ENCODE measurements around the gene GLUD2. TPM values are rescaled to one million over a fixed set of nuclear protein-coding genes. Genes with fewer than 3 reads are reported as not detected.

Gene GLUD2
- total and polyA plus RNA-seq, 9 of the 15 experiments (the other 6 are each of a cell fraction or from before 2014, with no cell fraction given) = 1.5 to 9.6 (median 7.1) TPM

- no peak overlapping the region for H3K4me3 ChIP-seq
- H3K79me2 ChIP-seq (ENCODE audit: control insufficient read depth, insufficient read depth, low read length) = no peaks in the 10 kb centered on the region
- H3K4me1 ChIP-seq (replicated peaks in 1 of 2; ENCODE audit: control insufficient read depth in 2 of 2, insufficient read depth in 2 of 2, low read length in 2 of 2) = no peaks in the 10 kb centered on the region
- WGBS (ENCODE audit: insufficient coverage, low coverage, missing lambda C conversion rate) = 43% methylated on average over 2 of the region's 2 CpGs
- H3K36me3 ChIP-seq (ENCODE audit: control insufficient read depth, insufficient read depth, low read length) = no peaks in the 10 kb centered on the region
- ChIA-PET CTCF (ENCODE audit: low intra/inter-chr PET ratio) (no interaction called here), POLR2A (interaction anchor here (0.8 kb wide), 1 partner anchor 9 kb away, joined by 4 read pairs; no protein-coding TSS in a partner anchor)
- H2AFZ ChIP-seq (ENCODE audit: low read depth, low read length) = no peak overlapping the region
- no peaks in the 10 kb centered on the region for H4K20me1 ChIP-seq (replicated peaks; ENCODE audit: control insufficient read depth, insufficient read depth, low read length)
- TF ChIP-seq ZNF592 (IDR thresholded peaks at IDR 0.05) (no peak), XRCC3 (IDR thresholded peaks at IDR 0.05) (no peak), GTF2F1 (IDR thresholded peaks at IDR 0.05; ENCODE audit: low read depth, low read length) (no peak), ARID1B (IDR thresholded peaks at IDR 0.05) (no peak)
- DNase-seq (ENCODE audit: extremely low read depth in 1 of 4, low spot score in 3 of 4) (no peak), FAIRE-seq (no peak), ATAC-seq (no peak)
- no peaks in the 10 kb centered on the region for H3K9me1 ChIP-seq (ENCODE audit: control insufficient read depth, insufficient read depth, low read length)
- H3K9ac ChIP-seq (ENCODE audit: insufficient read depth in 1 of 2, low read depth in 2 of 2, low read length in 2 of 2) = no peak overlapping the region
- H3K9me3 ChIP-seq (replicated peaks; ENCODE audit: control insufficient read depth, insufficient read depth, low read depth, low read length) = no peaks in the 10 kb centered on the region
- no TSS peak for BruUV-seq (replicated peaks)
- no peak overlapping the region for H3K27ac ChIP-seq (ENCODE audit: extremely low read depth, low read depth, low read length)
- no peak overlapping the region for H3K4me2 ChIP-seq (ENCODE audit: insufficient read depth, low read length)
- in situ Hi-C loops (cut with MboI) = no loop called here
- no peaks in the 10 kb centered on the region for H3K27me3 ChIP-seq (ENCODE audit: control insufficient read depth in 2 of 2, insufficient read depth in 2 of 2, low read length in 2 of 2)
- intact Hi-C loops (cut with micrococcal nuclease) = no loop called here
Observed at GRCh38 chrX:121093011-121093410, 45.6 kb downstream of the GLUD2 start.

Other genes with a start within 250 kb of the GLUD2 start
Only the 7 nearest of the 12 such genes appear.
- gene CT47A7, start 91.0 kb upstream of the GLUD2 start, total RNA-seq (2014; rRNA removed) = not detected in 2 replicates
- gene CT47A7, start 91.0 kb upstream of the GLUD2 start, total RNA-seq (2014; rRNA removed; fragmentation: Illumina TruSeq; extraction: Trizol) = not detected in 2 replicates
- not detected in 2 replicates for gene CT47A7, start 91.0 kb upstream of the GLUD2 start, total RNA-seq (2015; rRNA removed; fragmentation: Illumina TruSeq; extraction: Trizol)
- gene CT47A7, start 91.0 kb upstream of the GLUD2 start, total RNA-seq (2021) = 0.42 TPM in 1 of 2 replicates, not detected in the other
- not detected in 2 replicates for gene CT47A7, start 91.0 kb upstream of the GLUD2 start, polyA plus RNA-seq (2011; rRNA removed)
- not detected in 2 replicates for gene CT47A7, start 91.0 kb upstream of the GLUD2 start, polyA plus RNA-seq (2014; fragmentation: Illumina TruSeq; extraction: Trizol)
- gene CT47A7, start 91.0 kb upstream of the GLUD2 start, polyA plus RNA-seq (2014; fragmentation: Nextera tagmentation; extraction: Ambion mirVana) = not detected
- gene CT47A7, start 91.0 kb upstream of the GLUD2 start, polyA plus RNA-seq (2014; rRNA removed) = not detected in 2 replicates
- 0.12 TPM in 1 of 2 replicates, not detected in the other for gene CT47A6, start 86.1 kb upstream of the GLUD2 start, total RNA-seq (2014; rRNA removed)
- gene CT47A6, start 86.1 kb upstream of the GLUD2 start, total RNA-seq (2014; rRNA removed; fragmentation: Illumina TruSeq; extraction: Trizol) = not detected in 2 replicates
- gene CT47A6, start 86.1 kb upstream of the GLUD2 start, total RNA-seq (2015; rRNA removed; fragmentation: Illumina TruSeq; extraction: Trizol) = not detected in 2 replicates
- gene CT47A6, start 86.1 kb upstream of the GLUD2 start, total RNA-seq (2021) = not detected in 2 replicates
- gene CT47A6, start 86.1 kb upstream of the GLUD2 start, polyA plus RNA-seq (2011; rRNA removed) = not detected in 2 replicates
- gene CT47A6, start 86.1 kb upstream of the GLUD2 start, polyA plus RNA-seq (2014; fragmentation: Illumina TruSeq; extraction: Trizol) = not detected in 2 replicates
- not detected for gene CT47A6, start 86.1 kb upstream of the GLUD2 start, polyA plus RNA-seq (2014; fragmentation: Nextera tagmentation; extraction: Ambion mirVana)
- not detected in 2 replicates for gene CT47A6, start 86.1 kb upstream of the GLUD2 start, polyA plus RNA-seq (2014; rRNA removed)
- gene CT47A5, start 81.3 kb upstream of the GLUD2 start, total RNA-seq (2014; rRNA removed) = not detected in 2 replicates
- gene CT47A5, start 81.3 kb upstream of the GLUD2 start, total RNA-seq (2014; rRNA removed; fragmentation: Illumina TruSeq; extraction: Trizol) = not detected in 2 replicates
- not detected in 2 replicates for gene CT47A5, start 81.3 kb upstream of the GLUD2 start, total RNA-seq (2015; rRNA removed; fragmentation: Illumina TruSeq; extraction: Trizol)
- not detected in 2 replicates for gene CT47A5, start 81.3 kb upstream of the GLUD2 start, total RNA-seq (2021)
- not detected in 2 replicates for gene CT47A5, start 81.3 kb upstream of the GLUD2 start, polyA plus RNA-seq (2011; rRNA removed)
- not detected in 2 replicates for gene CT47A5, start 81.3 kb upstream of the GLUD2 start, polyA plus RNA-seq (2014; fragmentation: Illumina TruSeq; extraction: Trizol)
- not detected for gene CT47A5, start 81.3 kb upstream of the GLUD2 start, polyA plus RNA-seq (2014; fragmentation: Nextera tagmentation; extraction: Ambion mirVana)
- gene CT47A5, start 81.3 kb upstream of the GLUD2 start, polyA plus RNA-seq (2014; rRNA removed) = not detected in 2 replicates
- gene CT47A4, start 76.4 kb upstream of the GLUD2 start, total RNA-seq (2014; rRNA removed) = not detected in 2 replicates
- not detected in 2 replicates for gene CT47A4, start 76.4 kb upstream of the GLUD2 start, total RNA-seq (2014; rRNA removed; fragmentation: Illumina TruSeq; extraction: Trizol)
- gene CT47A4, start 76.4 kb upstream of the GLUD2 start, total RNA-seq (2015; rRNA removed; fragmentation: Illumina TruSeq; extraction: Trizol) = not detected in 2 replicates
- gene CT47A4, start 76.4 kb upstream of the GLUD2 start, total RNA-seq (2021) = not detected in 2 replicates
- not detected in 2 replicates for gene CT47A4, start 76.4 kb upstream of the GLUD2 start, polyA plus RNA-seq (2011; rRNA removed)
- not detected in 2 replicates for gene CT47A4, start 76.4 kb upstream of the GLUD2 start, polyA plus RNA-seq (2014; fragmentation: Illumina TruSeq; extraction: Trizol)
- not detected for gene CT47A4, start 76.4 kb upstream of the GLUD2 start, polyA plus RNA-seq (2014; fragmentation: Nextera tagmentation; extraction: Ambion mirVana)
- gene CT47A4, start 76.4 kb upstream of the GLUD2 start, polyA plus RNA-seq (2014; rRNA removed) = not detected in 2 replicates
- gene CT47A3, start 71.5 kb upstream of the GLUD2 start, total RNA-seq (2014; rRNA removed) = not detected in 2 replicates
- gene CT47A3, start 71.5 kb upstream of the GLUD2 start, total RNA-seq (2014; rRNA removed; fragmentation: Illumina TruSeq; extraction: Trizol) = not detected in 2 replicates
- gene CT47A3, start 71.5 kb upstream of the GLUD2 start, total RNA-seq (2015; rRNA removed; fragmentation: Illumina TruSeq; extraction: Trizol) = not detected in 2 replicates
- not detected in 2 replicates for gene CT47A3, start 71.5 kb upstream of the GLUD2 start, total RNA-seq (2021)
- gene CT47A3, start 71.5 kb upstream of the GLUD2 start, polyA plus RNA-seq (2011; rRNA removed) = not detected in 2 replicates
- gene CT47A3, start 71.5 kb upstream of the GLUD2 start, polyA plus RNA-seq (2014; fragmentation: Illumina TruSeq; extraction: Trizol) = not detected in 2 replicates
- gene CT47A3, start 71.5 kb upstream of the GLUD2 start, polyA plus RNA-seq (2014; fragmentation: Nextera tagmentation; extraction: Ambion mirVana) = not detected
- not detected in 2 replicates for gene CT47A3, start 71.5 kb upstream of the GLUD2 start, polyA plus RNA-seq (2014; rRNA removed)
- not detected in 2 replicates for gene CT47A2, start 66.7 kb upstream of the GLUD2 start, total RNA-seq (2014; rRNA removed)
- not detected in 2 replicates for gene CT47A2, start 66.7 kb upstream of the GLUD2 start, total RNA-seq (2014; rRNA removed; fragmentation: Illumina TruSeq; extraction: Trizol)
- not detected in 2 replicates for gene CT47A2, start 66.7 kb upstream of the GLUD2 start, total RNA-seq (2015; rRNA removed; fragmentation: Illumina TruSeq; extraction: Trizol)
- not detected in 2 replicates for gene CT47A2, start 66.7 kb upstream of the GLUD2 start, total RNA-seq (2021)
- gene CT47A2, start 66.7 kb upstream of the GLUD2 start, polyA plus RNA-seq (2011; rRNA removed) = not detected in 2 replicates
- gene CT47A2, start 66.7 kb upstream of the GLUD2 start, polyA plus RNA-seq (2014; fragmentation: Illumina TruSeq; extraction: Trizol) = not detected in 2 replicates
- not detected for gene CT47A2, start 66.7 kb upstream of the GLUD2 start, polyA plus RNA-seq (2014; fragmentation: Nextera tagmentation; extraction: Ambion mirVana)
- gene CT47A2, start 66.7 kb upstream of the GLUD2 start, polyA plus RNA-seq (2014; rRNA removed) = not detected in 2 replicates
- not detected in 2 replicates for gene CT47A1, start 61.9 kb upstream of the GLUD2 start, total RNA-seq (2014; rRNA removed)
- not detected in 2 replicates for gene CT47A1, start 61.9 kb upstream of the GLUD2 start, total RNA-seq (2014; rRNA removed; fragmentation: Illumina TruSeq; extraction: Trizol)
- gene CT47A1, start 61.9 kb upstream of the GLUD2 start, total RNA-seq (2015; rRNA removed; fragmentation: Illumina TruSeq; extraction: Trizol) = not detected in 2 replicates
- gene CT47A1, start 61.9 kb upstream of the GLUD2 start, total RNA-seq (2021) = 0.80 and 2.7 TPM in 2 replicates
- gene CT47A1, start 61.9 kb upstream of the GLUD2 start, polyA plus RNA-seq (2011; rRNA removed) = not detected in 2 replicates
- not detected in 2 replicates for gene CT47A1, start 61.9 kb upstream of the GLUD2 start, polyA plus RNA-seq (2014; fragmentation: Illumina TruSeq; extraction: Trizol)
- gene CT47A1, start 61.9 kb upstream of the GLUD2 start, polyA plus RNA-seq (2014; fragmentation: Nextera tagmentation; extraction: Ambion mirVana) = not detected
- gene CT47A1, start 61.9 kb upstream of the GLUD2 start, polyA plus RNA-seq (2014; rRNA removed) = 0.19 TPM in 1 of 2 replicates, not detected in the other

All from K562 (cell line).